DOHH2 (cell line): ENCODE measurements around the gene CPEB4.

ENCODE experiments used
- H3F3A ChIP-seq: fragments of 200-600 bp; sonication (generic), shearing (Covaris generic); 2 replicates; pipeline ENCODE4 v1.6.0; 2016; ENCODE audit warnings: antibody characterized with exemption, mild to moderate bottlenecking; ENCODE audit not compliant: control insufficient read depth, insufficient read depth
- H3K27ac ChIP-seq: fragments of 200-600 bp; sonication (generic); 2 replicates; pipeline ENCODE4 v1.5.1; 2014; ENCODE audit warnings: low read depth, mild to moderate bottlenecking, low read length, moderate library complexity
- H3K27me3 ChIP-seq: fragments of 200-600 bp; sonication (generic); 2 replicates; pipeline ENCODE4 v1.6.1; 2014; ENCODE audit warnings: mild to moderate bottlenecking, low read length, mixed read lengths; ENCODE audit not compliant: control insufficient read depth
- H3K36me3 ChIP-seq: fragments of 200-600 bp; sonication (generic); 2 replicates; pipeline ENCODE4 v1.6.1; 2014; ENCODE audit warnings: mild to moderate bottlenecking, low read length, moderate library complexity, mixed read lengths; ENCODE audit not compliant: control insufficient read depth
- H3K4me1 ChIP-seq: fragments of 200-600 bp; sonication (generic); 2 replicates; pipeline ENCODE4 v1.6.1; 2014; ENCODE audit warnings: mild to moderate bottlenecking, low read length, mixed read lengths; ENCODE audit not compliant: control insufficient read depth
- H3K4me2 ChIP-seq: fragments of 200-600 bp; sonication (generic); 2 replicates; pipeline ENCODE4 v1.6.0; 2014; ENCODE audit warnings: mild to moderate bottlenecking, low read length, moderate library complexity
- H3K4me3 ChIP-seq: fragments of 200-600 bp; sonication (generic); 2 replicates; pipeline ENCODE4 v1.5.1; 2014; ENCODE audit warnings: mild to moderate bottlenecking, low read length, mixed read lengths
- H3K79me2 ChIP-seq: fragments of 200-600 bp; sonication (generic); 2 replicates; pipeline ENCODE4 v1.6.1; 2014; ENCODE audit warnings: mild to moderate bottlenecking, low read length, mixed read lengths; ENCODE audit not compliant: control insufficient read depth
- H3K9me2 ChIP-seq: fragments of 200-600 bp; sonication (generic); replicated peaks from 2 replicates; pipeline ENCODE4 v1.6.1; 2014; ENCODE audit warnings: mild to moderate bottlenecking, low read length, mixed read lengths; ENCODE audit not compliant: control insufficient read depth
- H3K9me3 ChIP-seq: fragments of 200-600 bp; sonication (generic); 2 replicates; pipeline ENCODE4 v1.6.1; 2014; ENCODE audit warnings: antibody characterized with exemption, low read length, mixed read lengths; ENCODE audit not compliant: control insufficient read depth, insufficient read depth
- H4K20me1 ChIP-seq: fragments of 200-600 bp; sonication (generic); 2 replicates; pipeline ENCODE4 v1.6.0; 2014; ENCODE audit warnings: low read depth, mild to moderate bottlenecking, antibody characterized with exemption, low read length, moderate library complexity; ENCODE audit not compliant: control insufficient read depth, insufficient read depth
- CTCF ChIP-seq: fragments of 200-600 bp; sonication (generic); IDR thresholded peaks from one replicate; pipeline ENCODE4 v1.5.1; 2014; ENCODE audit warnings: antibody characterized with exemption, mild to moderate bottlenecking, low read depth, low read length; ENCODE audit not compliant: poor library complexity, severe bottlenecking
- EZH2phosphoT487 ChIP-seq: fragments of 200-600 bp; sonication (generic); IDR thresholded peaks from 2 replicates; pipeline ENCODE4 v1.6.1; 2017; ENCODE audit warnings: borderline replicate concordance, mild to moderate bottlenecking, antibody characterized with exemption, low read length, moderate library complexity, mixed read lengths

Gene CPEB4

GRCh38 chr5:173972607-173972924 is 84.4 kb downstream of the CPEB4 start:
- H3K27me3 ChIP-seq = no peaks in the 10 kb centered on the region; the same call in 1 of the 2 replicates
- peak overlapping the region; percentile 72; the same call in 1 of the 2 replicates for H3K4me2 ChIP-seq
- H3K4me3 ChIP-seq = no peak overlapping the region
- no peaks in the 10 kb centered on the region for H3K9me2 ChIP-seq
- H3K9me3 ChIP-seq = no peaks in the 10 kb centered on the region
- no peak overlapping the region for H3K27ac ChIP-seq
- TF ChIP-seq EZH2phosphoT487 (no peak), CTCF (no peak)
- no peaks in the 10 kb centered on the region for H4K20me1 ChIP-seq
- no peaks in the 10 kb centered on the region for H3K79me2 ChIP-seq
- no peaks in the 10 kb centered on the region for H3F3A ChIP-seq
- peaks cover 13% of the 10 kb centered on the region for H3K4me1 ChIP-seq
- H3K36me3 ChIP-seq = no peaks in the 10 kb centered on the region

- Histone ChIP-seq H3K27me3 (no peaks in the 10 kb centered on the region; the same call in 1 of the 2 replicates), H3K36me3 (no peaks in the 10 kb centered on the region), H3K9me3 (no peaks in the 10 kb centered on the region), H3F3A (no peaks in the 10 kb centered on the region), H3K4me1 (peaks cover 13% of the 10 kb centered on the region), H3K4me3 (peak overlapping the region; percentile 64), H3K9me2 (no peaks in the 10 kb centered on the region), H3K79me2 (no peaks in the 10 kb centered on the region), H4K20me1 (no peaks in the 10 kb centered on the region), H3K27ac (no peak overlapping the region), H3K4me2 (peak overlapping the region; percentile 72)
- no peak for TF ChIP-seq EZH2phosphoT487
- TF ChIP-seq CTCF = peak; percentile 84
Observed at GRCh38 chr5:173972925-173973615, 84.9 kb downstream of the CPEB4 start.

- Histone ChIP-seq H3K27ac (no peak overlapping the region), H3F3A (no peaks in the 10 kb centered on the region), H3K4me2 (peak overlapping the region; percentile 72), H3K36me3 (no peaks in the 10 kb centered on the region), H3K9me3 (no peaks in the 10 kb centered on the region), H3K9me2 (no peaks in the 10 kb centered on the region), H3K4me1 (peaks cover 13% of the 10 kb centered on the region), H3K79me2 (no peaks in the 10 kb centered on the region), H3K27me3 (no peaks in the 10 kb centered on the region; the same call in 1 of the 2 replicates), H3K4me3 (peak overlapping the region; percentile 64), H4K20me1 (no peaks in the 10 kb centered on the region)
- TF ChIP-seq EZH2phosphoT487 = no peak
- no peak for TF ChIP-seq CTCF
Observed at GRCh38 chr5:173973616-173973969, 85.4 kb downstream of the CPEB4 start.
